Endodermal cell (in vitro differentiated cells): ENCODE measurements around the gene ZNF528. TPM values are rescaled to one million over a fixed set of nuclear protein-coding genes. Genes with fewer than 3 reads are reported as not detected.

Experiments
- DNase-seq: peaks from one replicate; pipeline ENCODE4 v3.0.0-alpha.2; 2017
- H3K27ac ChIP-seq: 2 replicates; pipeline ENCODE4 v1.5.1; 2013; ENCODE audit warnings: mild to moderate bottlenecking, low read depth, low read length, moderate library complexity
- H3K27me3 ChIP-seq: 2 replicates; pipeline ENCODE4 v1.6.1; 2013; ENCODE audit warnings: mild to moderate bottlenecking, low read length, moderate library complexity; ENCODE audit not compliant: insufficient read depth, control insufficient read depth, poor library complexity, severe bottlenecking
- H3K36me3 ChIP-seq: 2 replicates; pipeline ENCODE4 v1.7.0; 2013; ENCODE audit warnings: mild to moderate bottlenecking, low read length, moderate library complexity; ENCODE audit not compliant: control insufficient read depth, insufficient read depth
- H3K4me1 ChIP-seq: one replicate; pipeline ENCODE4 v1.7.0; 2013; ENCODE audit warnings: low read length; ENCODE audit not compliant: control insufficient read depth, insufficient read depth
- H3K4me3 ChIP-seq: 2 replicates; pipeline ENCODE4 v1.5.1; 2013; ENCODE audit warnings: mild to moderate bottlenecking, low read length, moderate library complexity
- H3K9ac ChIP-seq: 2 replicates; pipeline ENCODE4 v1.6.1; 2013; ENCODE audit warnings: mild to moderate bottlenecking, low read length, moderate library complexity; ENCODE audit not compliant: poor library complexity, severe bottlenecking; ENCODE audit errors: extremely low read depth
- H3K9me3 ChIP-seq: 2 replicates; pipeline ENCODE4 v1.6.1; 2013; ENCODE audit warnings: mild to moderate bottlenecking, low read length, moderate library complexity; ENCODE audit not compliant: control insufficient read depth
- H3K27ac Mint-ChIP-seq: 2 replicates; pipeline ENCODE4 v1.8.0; 2020; ENCODE audit warnings: mixed read lengths
- H3K27me3 Mint-ChIP-seq: 2 replicates; pipeline ENCODE4 v1.8.0; 2021; ENCODE audit warnings: mild to moderate bottlenecking, mixed read lengths; ENCODE audit not compliant: insufficient read depth
- H3K36me3 Mint-ChIP-seq: 2 replicates; pipeline ENCODE4 v1.8.0; 2020; ENCODE audit warnings: low read depth, mixed read lengths
- H3K4me1 Mint-ChIP-seq: 2 replicates; pipeline ENCODE4 v1.8.0; 2020; ENCODE audit warnings: mixed read lengths
- H3K4me3 Mint-ChIP-seq: 2 replicates; pipeline ENCODE4 v1.8.0; 2020; ENCODE audit warnings: mild to moderate bottlenecking, moderate library complexity, mixed read lengths
- H3K9me3 Mint-ChIP-seq: 2 replicates; pipeline ENCODE4 v1.8.0; 2020; ENCODE audit warnings: mild to moderate bottlenecking, mixed read lengths
- WGBS, 2 experiments: methylation state at CpG; one replicate each; pipeline versions ENCODE4 v1.1.5 to v1.1.7; 2013; ENCODE audit warnings: missing lambda C conversion rate in 2 of 2, mixed read lengths in 1 of 2; ENCODE audit not compliant: insufficient coverage in 1 of 2, insufficient read length in 1 of 2; 5-methylcytosine and 5-hydroxymethylcytosine counted together
- total RNA-seq, 2 donors: library from RNA; stranded (reverse); fragmentation: NEBNext Ultra II Directional in 1 of 2; extraction: Animal tissue kit (Norgen Biotek cat#: 25700) in 1 of 2; gene quantifications; 2 replicates in 1 of 2; 3 replicates in 1 of 2; pipeline ENCODE4 v1.2.1, GENCODE V29; 2021
- TF ChIP-seq, protein P1 (sequence below): fragments of 200-600 bp; sonication (generic); conservative IDR thresholded peaks from 2 replicates; pipeline ENCODE4 v1.5.0; 2021; ENCODE audit warnings: antibody characterized with exemption, mild to moderate bottlenecking

ZNF528 gene
- total RNA-seq, 2 donors from 2014 or later = 2.9 to 39.1 TPM

- H3K27me3 ChIP-seq = no peaks in the 10 kb centered on the region
- Mint-ChIP-seq H3K9me3 (peaks cover 25% of the 10 kb centered on the region), H3K27ac (no peak within 1 kb of the TSS), H3K36me3 (peaks cover 8% of the 10 kb centered on the region), H3K4me1 (no peaks in the 10 kb centered on the region), H3K4me3 (no peak within 1 kb of the TSS), H3K27me3 (no peaks in the 10 kb centered on the region)
- no peak within 1 kb of the TSS for H3K9ac ChIP-seq
- no peak within 1 kb of the TSS for H3K27ac ChIP-seq
- WGBS, 2 experiments = 92 to 95% methylated on average over 22 to 27 of the region's 27 CpGs
- TF ChIP-seq, protein P1, sequence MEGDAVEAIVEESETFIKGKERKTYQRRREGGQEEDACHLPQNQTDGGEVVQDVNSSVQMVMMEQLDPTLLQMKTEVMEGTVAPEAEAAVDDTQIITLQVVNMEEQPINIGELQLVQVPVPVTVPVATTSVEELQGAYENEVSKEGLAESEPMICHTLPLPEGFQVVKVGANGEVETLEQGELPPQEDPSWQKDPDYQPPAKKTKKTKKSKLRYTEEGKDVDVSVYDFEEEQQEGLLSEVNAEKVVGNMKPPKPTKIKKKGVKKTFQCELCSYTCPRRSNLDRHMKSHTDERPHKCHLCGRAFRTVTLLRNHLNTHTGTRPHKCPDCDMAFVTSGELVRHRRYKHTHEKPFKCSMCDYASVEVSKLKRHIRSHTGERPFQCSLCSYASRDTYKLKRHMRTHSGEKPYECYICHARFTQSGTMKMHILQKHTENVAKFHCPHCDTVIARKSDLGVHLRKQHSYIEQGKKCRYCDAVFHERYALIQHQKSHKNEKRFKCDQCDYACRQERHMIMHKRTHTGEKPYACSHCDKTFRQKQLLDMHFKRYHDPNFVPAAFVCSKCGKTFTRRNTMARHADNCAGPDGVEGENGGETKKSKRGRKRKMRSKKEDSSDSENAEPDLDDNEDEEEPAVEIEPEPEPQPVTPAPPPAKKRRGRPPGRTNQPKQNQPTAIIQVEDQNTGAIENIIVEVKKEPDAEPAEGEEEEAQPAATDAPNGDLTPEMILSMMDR = no peak
- H3K4me1 ChIP-seq = no peaks in the 10 kb centered on the region
- DNase-seq = no peak
- H3K9me3 ChIP-seq = peaks cover 20% of the 10 kb centered on the region
- no peaks in the 10 kb centered on the region for H3K36me3 ChIP-seq
- no peak within 1 kb of the TSS for H3K4me3 ChIP-seq
Measured at GRCh38 chr19:52428937-52429336, 31.3 kb downstream of the ZNF528 start, which contains the start of gene ZNF534. Gene ZNF534 (plus strand): TSS chr19:52429148. CDS start chr19:52431475, 2,327 bp downstream.

DNA sequence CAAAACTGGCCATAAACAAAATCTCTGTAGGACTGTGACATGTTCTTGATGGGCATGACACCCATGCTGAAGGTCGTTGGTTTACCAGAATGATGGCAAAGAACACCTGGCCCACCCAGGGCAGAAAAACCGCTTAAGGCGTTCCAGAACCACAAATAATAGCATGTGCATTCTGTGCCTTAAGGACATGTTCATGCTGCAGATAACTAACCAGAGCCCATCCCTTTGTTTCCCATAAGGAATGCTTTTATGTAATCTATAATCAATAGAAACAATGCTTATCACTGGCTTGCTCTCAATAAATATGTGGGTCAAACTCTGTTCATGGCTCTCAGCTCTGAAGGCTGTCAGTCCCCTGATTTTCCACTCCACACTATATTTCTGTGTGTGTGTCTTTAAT, 44.5 kb downstream of the ZNF528 start:
- Mint-ChIP-seq H3K27me3 (peaks cover 1% of the 10 kb centered on the region), H3K4me3 (no peak overlapping the region), H3K9me3 (peaks cover 82% of the 10 kb centered on the region), H3K27ac (no peak overlapping the region), H3K4me1 (no peaks in the 10 kb centered on the region), H3K36me3 (peaks cover 14% of the 10 kb centered on the region)
- TF ChIP-seq, protein P1 = no peak
- Histone ChIP-seq H3K4me1 (no peaks in the 10 kb centered on the region), H3K4me3 (no peak overlapping the region), H3K9me3 (peaks cover 78% of the 10 kb centered on the region), H3K9ac (no peak overlapping the region), H3K27ac (no peak overlapping the region), H3K27me3 (no peaks in the 10 kb centered on the region), H3K36me3 (no peaks in the 10 kb centered on the region)
- 60 to 61% methylated on average over 3 of the region's 3 CpGs for WGBS, 2 experiments
- DNase-seq = no peak

GRCh38 chr19:52444506-52444905, 46.9 kb downstream of the ZNF528 start:
- H3K9me3 Mint-ChIP-seq = peaks cover 74% of the 10 kb centered on the region
- TF ChIP-seq, protein P1 = no peak

More at GRCh38 chr19:52444506-52444905, 46.9 kb downstream of the ZNF528 start:
- Histone ChIP-seq H3K27ac (no peak overlapping the region), H3K9me3 (peaks cover 70% of the 10 kb centered on the region), H3K4me3 (no peak overlapping the region), H3K36me3 (no peaks in the 10 kb centered on the region), H3K9ac (no peak overlapping the region), H3K4me1 (no peaks in the 10 kb centered on the region), H3K27me3 (no peaks in the 10 kb centered on the region)
- Mint-ChIP-seq H3K27ac (no peak overlapping the region), H3K4me1 (no peaks in the 10 kb centered on the region), H3K36me3 (peaks cover 4% of the 10 kb centered on the region), H3K4me3 (no peak overlapping the region), H3K27me3 (peaks cover 1% of the 10 kb centered on the region)
- DNase-seq = no peak
- 31 to 67% methylated on average over 1 to 2 of the region's 2 CpGs for WGBS, 2 experiments
